Adrenal gland (tissue), 12 donors: ENCODE data around the gene FBXL7. TPM values are rescaled to one million over a fixed set of nuclear protein-coding genes. Genes with fewer than 3 reads are reported as not detected.

Source experiments
- DNase-seq, 7 donors: peaks; one replicate each; pipeline ENCODE4 v3.0.0-alpha.2; 2019 to 2020
- H3K27ac ChIP-seq, 5 donors: fragments of 200-600 bp; sonication (generic) in 4 of 5; 1 replicate in 3 of 5; 2 replicates in 2 of 5; pipeline versions ENCODE4 v1.5.1 to v1.8.0; 2016 to 2020; ENCODE audit warnings: mild to moderate bottlenecking in 1 of 5
- H3K27me3 ChIP-seq: fragments of 200-600 bp; 2 replicates; pipeline ENCODE4 v1.8.0; 2021
- H3K36me3 ChIP-seq, 2 donors: fragments of 200-600 bp; replicated peaks in 1 of 2; 1 replicate in 1 of 2; 2 replicates in 1 of 2; pipeline versions ENCODE4 v1.5.1 to v1.8.0; 2018 to 2022
- H3K4me1 ChIP-seq, 2 donors: fragments of 200-600 bp; replicated peaks in 1 of 2; 1 replicate in 1 of 2; 2 replicates in 1 of 2; pipeline versions ENCODE4 v1.5.1 to v1.8.0; 2018 to 2021
- H3K4me3 ChIP-seq, 4 donors: fragments of 200-600 bp; sonication (generic) in 3 of 4; one replicate each; pipeline ENCODE4 v1.5.1; 2016 to 2018
- H3K9me3 ChIP-seq, 3 donors: fragments of 200-600 bp; sonication (generic) in 1 of 3; replicated peaks in 1 of 3; 1 replicate in 2 of 3; 2 replicates in 1 of 3; pipeline versions ENCODE4 v1.5.1 to v1.8.0; 2016 to 2021
- POLR2A ChIP-seq, 2 donors: fragments of 450-650 bp; IDR thresholded peaks; one replicate each; pipeline ENCODE4 v1.6.1; 2017; ENCODE audit warnings: antibody characterized with exemption in 2 of 2, mild to moderate bottlenecking in 2 of 2, moderate library complexity in 1 of 2
- WGBS, 4 donors: extraction: QIAGEN DNeasy Blood & Tissue Kit in 2 of 4; methylation state at CpG; one replicate each; pipeline versions ENCODE4 v1.1.5 to v1.1.7; 2013 to 2017; 5-methylcytosine and 5-hydroxymethylcytosine counted together
- intact Hi-C, 2 donors: fragments of 100-400 bp; cut with DNase I; formaldehyde crosslinking; loops; one replicate each; pipeline versions ENCODE4 v1.14.1 to v1.15.0; 2022 to 2023
- polyA plus RNA-seq, 3 donors: library from polyadenylated mRNA; stranded (reverse); fragments of 200-250 nt in 2 of 3; fragments of 350-450 nt in 1 of 3; fragmentation: Illumina TruSeq in 1 of 3; extraction: RNeasy Lipid Tissue Mini Kit (QIAGEN cat#74804) in 1 of 3; gene quantifications; one replicate each; pipeline ENCODE4 v1.2.3, GENCODE V29; 2013 to 2014
- total RNA-seq, 9 donors: library from RNA; depleted of rRNA in 4 of 9; stranded (reverse); fragments of >200 nt in 4 of 9; fragments of 120-200 nt in 1 of 9; fragmentation: NEBNext Ultra II Directional in 1 of 9; extraction: Animal tissue kit (Norgen Biotek cat#: 25700) in 1 of 9; gene quantifications; one replicate each; pipeline versions ENCODE4 v1.1.0 to v1.2.4, GENCODE V29; 2013 to 2023
- TF ChIP-seq, protein P1 (sequence below), 6 experiments: fragments of 450-650 bp in 4 of 6; fragments of 200-600 bp in 2 of 6; sonication (generic) in 1 of 6; IDR thresholded peaks; 1 replicate in 5 of 6; 2 replicates in 1 of 6; pipeline versions ENCODE4 v1.5.1 to v1.8.0; 2016 to 2021; ENCODE audit warnings: antibody characterized with exemption in 6 of 6, mild to moderate bottlenecking in 2 of 6, moderate library complexity in 1 of 6
- donor health status: healthy with polysubstance abuse.
- donor health status: Bipolar disorder and iron deficiency.
- donor health status: DM: yes; HTN: yes; CAD: no.
- donor health status: DM: no; HTN: no; CAD: no.
- donor health status: DM: no; HTN: no; CAD: no.
- donor health status: DM: yes; HTN: yes; CAD: no.

FBXL7 gene
- total and polyA plus RNA-seq, 12 donors, result 22.6 to 59.1 (median 34.0) TPM

DNA sequence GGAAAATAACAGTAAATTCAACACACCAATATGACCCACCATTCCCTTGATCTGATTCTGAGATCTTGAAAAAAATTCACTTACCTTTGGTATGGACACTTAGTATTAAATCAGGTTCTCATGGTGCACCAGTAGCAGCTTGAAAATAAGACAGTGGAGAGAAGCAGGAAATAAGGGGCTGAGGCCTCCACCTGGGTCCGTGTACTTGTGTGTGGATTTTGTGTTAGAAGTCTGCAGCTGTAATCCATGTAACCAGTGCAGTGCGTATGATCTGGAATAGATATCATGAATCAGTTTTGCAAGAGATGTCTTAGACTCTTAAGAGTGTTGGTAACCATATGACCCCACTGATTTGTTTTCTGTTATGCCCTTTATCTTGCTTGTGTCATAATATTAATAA, 107.1 kb downstream of the FBXL7 start:
- Histone ChIP-seq H3K27me3 (no peaks in the 10 kb centered on the region), H3K27ac (no peak overlapping the region), H3K9me3 (no peaks in the 10 kb centered on the region), H3K4me1 (peaks cover 0 to 12% of the 10 kb centered on the region in 2 donors), H3K4me3 (no peak overlapping the region), H3K36me3 (no peaks in the 10 kb centered on the region)
- intact Hi-C loops, result no loop called here
- 61 to 88% (median 79%) methylated on average over 2 of the region's 2 CpGs for WGBS, 4 donors
- DNase-seq, result no peak
- TF ChIP-seq, protein P1, sequence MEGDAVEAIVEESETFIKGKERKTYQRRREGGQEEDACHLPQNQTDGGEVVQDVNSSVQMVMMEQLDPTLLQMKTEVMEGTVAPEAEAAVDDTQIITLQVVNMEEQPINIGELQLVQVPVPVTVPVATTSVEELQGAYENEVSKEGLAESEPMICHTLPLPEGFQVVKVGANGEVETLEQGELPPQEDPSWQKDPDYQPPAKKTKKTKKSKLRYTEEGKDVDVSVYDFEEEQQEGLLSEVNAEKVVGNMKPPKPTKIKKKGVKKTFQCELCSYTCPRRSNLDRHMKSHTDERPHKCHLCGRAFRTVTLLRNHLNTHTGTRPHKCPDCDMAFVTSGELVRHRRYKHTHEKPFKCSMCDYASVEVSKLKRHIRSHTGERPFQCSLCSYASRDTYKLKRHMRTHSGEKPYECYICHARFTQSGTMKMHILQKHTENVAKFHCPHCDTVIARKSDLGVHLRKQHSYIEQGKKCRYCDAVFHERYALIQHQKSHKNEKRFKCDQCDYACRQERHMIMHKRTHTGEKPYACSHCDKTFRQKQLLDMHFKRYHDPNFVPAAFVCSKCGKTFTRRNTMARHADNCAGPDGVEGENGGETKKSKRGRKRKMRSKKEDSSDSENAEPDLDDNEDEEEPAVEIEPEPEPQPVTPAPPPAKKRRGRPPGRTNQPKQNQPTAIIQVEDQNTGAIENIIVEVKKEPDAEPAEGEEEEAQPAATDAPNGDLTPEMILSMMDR (IDR thresholded peaks at IDR 0.05), result no peak
- TF ChIP-seq POLR2A (IDR thresholded peaks at IDR 0.05), result no peak

DNA sequence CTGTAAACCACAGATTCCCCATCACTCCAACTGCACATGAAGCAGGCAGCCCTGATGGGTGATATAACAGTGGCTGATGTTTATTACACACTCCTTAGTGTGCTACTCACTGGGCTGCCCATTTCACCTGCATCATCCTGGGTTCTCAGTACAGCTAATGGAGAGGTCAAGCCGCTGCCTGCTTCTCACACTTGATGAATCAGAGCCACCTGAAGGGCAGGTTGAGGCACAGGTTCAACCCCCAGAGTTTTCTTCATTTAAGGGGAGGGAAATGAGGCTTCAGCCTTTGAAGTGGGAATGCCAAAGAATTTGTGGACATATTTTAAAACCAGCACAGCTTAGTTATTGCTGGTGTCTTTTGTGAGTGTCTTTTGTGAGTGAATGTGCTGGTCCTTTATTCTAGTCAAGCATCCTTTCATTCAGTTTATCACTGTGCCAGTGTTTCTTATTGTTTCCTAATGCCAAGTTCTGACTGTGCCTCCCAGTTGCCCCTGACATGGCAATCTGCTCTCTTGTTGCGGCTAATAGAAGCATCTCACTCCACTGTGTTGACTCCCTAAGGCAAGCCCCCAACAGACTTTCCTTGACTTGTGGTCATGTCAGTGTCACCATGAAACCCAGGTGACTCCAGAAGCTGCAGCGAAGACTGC, 109.2 kb downstream of the FBXL7 start:
- DNase-seq, result no peak
- H3K4me1 ChIP-seq, result peaks cover 0 to 21% of the 10 kb centered on the region in 2 donors
- H3K27me3 ChIP-seq, result no peaks in the 10 kb centered on the region
- H3K36me3 ChIP-seq, result no peaks in the 10 kb centered on the region
- TF ChIP-seq, protein P1 (IDR thresholded peaks at IDR 0.05), result no peak
- no peak for TF ChIP-seq POLR2A (IDR thresholded peaks at IDR 0.05)
- intact Hi-C loops, result no loop called here
- 92 to 100% (median 97%) methylated on average over 3 of the region's 3 CpGs for WGBS, 4 donors
- no peaks in the 10 kb centered on the region for H3K9me3 ChIP-seq
- no peak overlapping the region for H3K4me3 ChIP-seq
- no peak overlapping the region for H3K27ac ChIP-seq

DNA sequence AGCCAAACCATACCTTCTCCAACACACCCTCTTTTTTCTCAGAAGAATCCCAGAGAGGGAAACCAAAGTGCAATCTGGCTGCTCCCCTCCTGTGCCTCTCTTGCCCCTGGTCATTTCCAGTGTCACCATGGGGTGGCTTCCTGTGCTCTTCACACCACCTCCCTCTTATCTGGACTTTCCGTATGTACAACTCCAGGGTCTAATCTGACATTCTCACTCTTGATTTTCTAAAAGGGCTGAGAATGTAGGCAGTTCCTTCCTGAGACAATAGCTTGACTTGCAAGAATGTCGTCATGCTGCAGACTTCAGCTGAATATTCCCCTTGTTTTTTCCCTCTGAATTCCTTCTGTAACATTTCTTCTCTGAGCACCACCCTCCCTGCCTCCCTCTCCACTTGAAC, 110.2 kb downstream of the FBXL7 start:
- 55 to 91% (median 85%) methylated on average over 2 of the region's 2 CpGs for WGBS, 4 donors
- H3K27ac ChIP-seq, result no peak overlapping the region
- no peak overlapping the region for H3K4me3 ChIP-seq
- DNase-seq, result no peak
- peaks cover 0 to 21% of the 10 kb centered on the region in 2 donors for H3K4me1 ChIP-seq
- intact Hi-C loops, result no loop called here
- no peaks in the 10 kb centered on the region for H3K27me3 ChIP-seq
- no peaks in the 10 kb centered on the region for H3K9me3 ChIP-seq
- no peak for TF ChIP-seq POLR2A (IDR thresholded peaks at IDR 0.05)
- TF ChIP-seq, protein P1 (IDR thresholded peaks at IDR 0.05), result no peak
- H3K36me3 ChIP-seq, result no peaks in the 10 kb centered on the region

DNA sequence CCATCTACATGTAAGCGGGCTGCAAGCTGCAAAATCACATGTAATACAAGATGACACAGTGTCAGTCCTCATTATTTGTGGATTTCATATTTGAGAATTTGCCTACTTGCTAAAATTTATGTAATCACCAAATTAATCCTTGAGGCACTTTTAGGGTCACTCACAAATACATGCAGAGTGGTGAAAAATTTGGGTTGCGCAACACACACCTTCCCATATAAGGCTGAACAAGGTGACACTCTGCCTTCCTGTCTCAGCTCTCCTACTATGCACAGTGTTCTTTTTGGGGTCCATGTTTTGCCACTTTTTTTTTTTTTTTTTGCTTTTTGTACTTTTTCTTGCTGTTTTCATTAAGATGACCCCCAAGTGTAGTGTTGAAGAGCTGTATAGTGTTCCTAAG, 111.0 kb downstream of the FBXL7 start:
- Histone ChIP-seq H3K9me3 (no peaks in the 10 kb centered on the region), H3K27me3 (no peaks in the 10 kb centered on the region), H3K4me1 (peaks cover 0 to 21% of the 10 kb centered on the region in 2 donors), H3K27ac (no peak overlapping the region), H3K36me3 (no peaks in the 10 kb centered on the region), H3K4me3 (no peak overlapping the region)
- intact Hi-C loops, result no loop called here
- TF ChIP-seq, protein P1 (IDR thresholded peaks at IDR 0.05), result no peak
- no peak for TF ChIP-seq POLR2A (IDR thresholded peaks at IDR 0.05)
- DNase-seq, result no peak
- WGBS, 4 donors, result 69 to 100% (median 96%) methylated on average over 2 of the region's 2 CpGs
